Muscle of arm (tissue), 14 donors: ENCODE measurements around the gene PTPN6. TPM values are rescaled to one million over a fixed set of nuclear protein-coding genes. Genes with fewer than 3 reads are reported as not detected.
"Not testable (repeated sequence)": the region's sequence is repeated elsewhere in the genome, so short reads cannot be mapped to it uniquely, and the experiment has no call there.

Experiments
- DNase-seq: peaks from one replicate; pipeline ENCODE4 v3.0.0-alpha.2; 2013
- long read RNA-seq, 11 donors: transcript quantifications; one replicate each; lab custom pipeline, GENCODE V29; 2026
- polyA plus RNA-seq, 12 donors: library from polyadenylated mRNA; unstranded; fragments of 120-200 nt; gene quantifications; one replicate each; pipeline ENCODE4 v1.2.1, GENCODE V29; 2013; ENCODE audit not compliant: insufficient read length in 12 of 12

PTPN6 gene
- polyA plus RNA-seq: 10 to 100 TPM in 2 of 12 donors, 1 to 10 TPM in 9, not detected in 1; 3.4 to 41.4 (median 4.0) TPM
- long read RNA-seq, donor 1, partial matches to known transcripts: 5 of 6 reads
- long read RNA-seq, donor 1, other reads (novel, unspliced or antisense): 0 of 6 reads
- long read RNA-seq, donor 2, partial matches to known transcripts: 0 of 2 reads
- long read RNA-seq, donor 2, other reads (novel, unspliced or antisense): 0 of 2 reads
- long read RNA-seq, donor 3: 0 reads
- long read RNA-seq, donor 4: 0 reads
- long read RNA-seq, donor 5: 0 reads
- long read RNA-seq, donor 6: 0 reads
- long read RNA-seq, donor 7: 0 reads
- long read RNA-seq, donor 8, partial matches to known transcripts: 0 of 3 reads
- long read RNA-seq, donor 8, other reads (novel, unspliced or antisense): 0 of 3 reads
- long read RNA-seq, donor 9: 0 reads
- long read RNA-seq, donor 10: 0 reads
- long read RNA-seq, donor 11, partial matches to known transcripts: 0 of 2 reads
- long read RNA-seq, donor 11, other reads (novel, unspliced or antisense): 0 of 2 reads

DNA sequence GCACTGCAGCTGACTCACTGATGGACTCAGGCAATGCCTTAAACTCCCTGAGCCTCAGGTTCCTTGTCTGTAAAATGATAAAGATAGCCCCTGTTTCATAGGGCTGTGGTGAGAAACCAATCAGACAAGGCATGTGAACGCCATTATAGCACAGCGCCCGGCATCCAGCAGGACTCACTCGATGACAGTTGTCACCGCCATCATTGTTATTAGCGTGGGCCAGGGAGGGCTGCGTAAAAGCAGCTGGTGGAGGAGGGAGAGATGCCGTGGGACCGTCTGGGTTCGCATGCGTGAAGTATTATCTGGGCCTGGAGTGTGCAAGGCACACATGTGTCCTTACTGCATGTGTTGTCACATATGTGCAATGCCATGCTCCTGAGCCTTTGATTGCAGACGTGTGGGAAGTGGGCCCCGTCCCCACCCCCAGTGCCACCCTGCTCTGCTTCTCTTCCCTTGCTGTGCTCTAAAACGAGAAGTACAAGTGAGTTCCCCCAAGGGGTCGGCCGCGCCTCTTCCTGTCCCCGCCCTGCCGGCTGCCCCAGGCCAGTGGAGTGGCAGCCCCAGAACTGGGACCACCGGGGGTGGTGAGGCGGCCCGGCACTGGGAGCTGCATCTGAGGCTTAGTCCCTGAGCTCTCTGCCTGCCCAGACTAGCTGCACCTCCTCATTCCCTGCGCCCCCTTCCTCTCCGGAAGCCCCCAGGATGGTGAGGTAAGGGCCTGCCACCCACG, at the start of gene PTPN6:
PTPN6 (plus strand) TSS at position 546 of the 730 bp plus-strand sequence; CDS start at position 703, 157 bp downstream.
- DNase-seq: no peak

GRCh38 chr12:6902448-6902847, 48.7 kb upstream of the PTPN6 start:
- no peak for DNase-seq

DNA sequence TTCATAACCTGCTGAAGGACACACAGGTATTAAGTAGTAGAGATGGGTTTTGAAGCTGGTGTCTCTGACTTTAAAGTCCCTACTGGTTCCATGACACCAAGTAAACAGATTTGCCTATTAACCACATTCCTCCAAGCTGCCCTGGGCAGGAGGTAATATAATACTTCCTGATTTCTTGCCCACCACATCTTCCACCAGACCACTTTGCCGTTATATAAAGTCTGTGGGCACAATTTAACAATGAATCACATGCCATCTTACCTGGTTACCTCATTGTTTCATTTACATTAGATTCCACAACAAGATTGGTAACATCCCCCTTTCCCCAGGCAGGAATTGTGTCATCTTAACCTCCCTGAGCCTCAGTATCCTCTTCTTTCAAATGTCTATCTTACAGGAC, 47.4 kb upstream of the PTPN6 start:
- no peak for DNase-seq

GRCh38 chr12:6904280-6905276, 46.6 kb upstream of the PTPN6 start, which contains the start of gene LRRC23:
Gene LRRC23 (plus strand): TSS chr12:6904822. CDS start chr12:6905634, 812 bp downstream.
- DNase-seq: peak; percentile 98

DNA sequence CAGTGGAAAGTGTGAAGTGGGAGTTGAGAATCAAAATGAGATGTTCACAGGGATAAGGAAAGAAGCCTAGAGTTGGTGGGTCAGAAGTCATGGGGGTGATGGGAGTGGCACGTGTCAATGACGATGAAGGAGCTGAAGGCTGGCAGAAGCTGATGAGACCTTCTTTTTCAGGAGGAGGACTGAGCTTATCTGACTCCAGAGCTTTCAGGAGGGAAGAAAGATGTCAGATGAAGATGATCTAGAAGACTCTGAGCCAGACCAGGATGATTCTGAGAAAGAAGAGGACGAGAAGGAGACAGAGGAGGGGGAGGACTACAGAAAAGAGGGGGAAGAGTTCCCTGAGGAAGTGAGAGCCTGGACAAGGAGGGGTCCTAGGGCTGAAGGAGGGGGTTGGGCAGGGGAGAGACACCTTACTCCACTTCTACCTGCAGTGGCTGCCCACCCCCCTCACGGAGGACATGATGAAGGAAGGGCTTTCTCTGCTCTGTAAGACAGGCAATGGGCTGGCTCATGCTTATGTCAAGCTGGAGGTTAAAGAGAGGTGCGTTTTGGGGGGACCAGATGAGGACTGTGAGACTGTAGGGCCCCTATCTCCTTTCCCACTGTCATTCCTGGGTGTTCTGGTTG, 45.6 kb upstream of the PTPN6 start:
- no peak for DNase-seq

DNA sequence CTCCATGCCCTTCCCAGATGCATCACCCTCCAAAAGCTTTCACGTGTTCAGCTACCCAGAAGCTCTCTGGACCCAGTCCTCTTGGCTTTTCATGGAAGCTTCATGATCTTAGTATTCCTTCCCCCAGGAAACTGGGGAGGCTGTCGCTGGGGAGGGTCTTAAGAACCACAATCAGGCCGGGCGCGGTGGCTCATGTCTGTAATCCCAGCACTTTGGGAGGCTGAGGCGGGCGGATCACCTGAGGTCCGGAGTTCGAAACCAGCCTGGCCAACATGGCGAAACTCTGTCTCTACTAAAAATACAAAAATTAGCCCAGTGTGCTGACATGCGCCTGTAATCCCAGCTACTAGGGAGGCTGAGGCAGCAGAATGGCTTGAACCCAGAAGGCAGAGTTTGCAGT, 43.0 kb upstream of the PTPN6 start:
- not testable (repeated sequence) for DNase-seq

GRCh38 chr12:6909421-6910145, 41.6 kb upstream of the PTPN6 start:
- DNase-seq: no peak

GRCh38 chr12:6912164-6912935, 38.8 kb upstream of the PTPN6 start:
- DNase-seq: no peak

- DNase-seq: peak; percentile 58
Measured at GRCh38 chr12:6914246-6914946, 36.8 kb upstream of the PTPN6 start, which contains the start of gene ENO2. Gene ENO2 (plus strand): TSS chr12:6914580. CDS start chr12:6915833, 1,253 bp downstream.

DNA sequence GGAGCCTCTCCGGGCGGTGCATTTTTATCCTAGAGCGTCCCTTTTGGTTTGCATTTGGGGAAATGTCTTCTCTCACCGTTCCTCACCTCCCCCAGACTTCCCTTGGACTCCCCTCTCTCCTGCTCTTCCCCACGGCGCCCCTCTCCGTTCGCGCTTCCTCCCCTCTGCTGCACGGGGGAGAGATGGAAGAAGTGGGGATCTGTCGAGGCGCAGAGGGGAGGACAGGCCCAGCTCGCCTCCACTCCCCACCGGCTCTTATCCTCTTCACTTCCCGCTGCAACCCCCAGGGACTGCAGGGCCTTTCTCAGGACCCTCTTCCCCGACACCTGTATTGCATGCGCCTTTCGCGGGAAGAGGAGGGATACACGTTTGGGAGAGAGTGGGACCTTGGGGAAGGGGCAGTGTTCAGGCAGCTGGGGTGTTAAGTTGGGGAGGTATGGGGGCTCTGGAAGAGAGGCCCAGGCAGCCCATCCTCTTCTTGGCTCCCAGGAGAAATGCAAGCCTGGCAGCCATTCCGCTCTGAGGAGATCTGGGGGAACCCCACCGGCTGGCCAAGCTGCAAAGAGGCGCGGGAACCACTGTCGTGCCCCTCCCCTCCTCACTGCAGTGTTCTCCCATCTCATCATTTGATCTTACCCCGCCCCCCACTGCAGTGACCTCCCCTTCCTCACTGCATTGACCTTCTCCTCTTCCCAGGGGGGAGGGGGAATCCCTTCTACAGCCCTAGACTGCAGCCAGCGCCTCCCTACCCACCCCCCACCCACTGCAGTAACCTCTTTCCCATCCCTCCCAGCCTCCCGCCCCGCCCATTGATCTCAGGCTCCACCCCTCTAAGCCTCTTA, 36.0 kb upstream of the PTPN6 start:
- no peak for DNase-seq

GRCh38 chr12:6915789-6916285, 35.3 kb upstream of the PTPN6 start:
- no peak for DNase-seq

GRCh38 chr12:6916426-6917200, 34.5 kb upstream of the PTPN6 start:
- no peak for DNase-seq

GRCh38 chr12:6917491-6918231, 33.5 kb upstream of the PTPN6 start:
- no peak for DNase-seq

DNA sequence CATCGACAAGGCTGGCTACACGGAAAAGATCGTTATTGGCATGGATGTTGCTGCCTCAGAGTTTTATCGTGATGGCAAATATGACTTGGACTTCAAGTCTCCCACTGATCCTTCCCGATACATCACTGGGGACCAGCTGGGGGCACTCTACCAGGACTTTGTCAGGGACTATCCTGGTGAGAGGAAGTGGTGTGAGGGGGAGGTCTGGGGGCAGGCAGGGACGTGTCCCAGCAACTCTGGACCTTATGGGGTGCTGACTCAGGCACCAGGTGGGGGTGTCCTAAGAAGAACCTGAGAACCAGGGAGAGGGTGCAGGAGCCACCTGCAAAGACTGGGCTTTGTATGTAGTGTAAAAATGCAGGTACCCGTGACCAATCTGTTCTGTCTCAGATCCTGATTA, 31.6 kb upstream of the PTPN6 start:
- no peak for DNase-seq

GRCh38 chr12:6921539-6921938, 29.6 kb upstream of the PTPN6 start:
- no peak for DNase-seq
